Measurements from ENCODE around the gene ZNF862.
"Not testable (repeated sequence)": the region's sequence is repeated elsewhere in the genome, so short reads cannot be mapped to it uniquely, and the experiment has no call there.

Gene ZNF862

GRCh38 chr7:149887311-149887710 lies 49.1 kb downstream of the ZNF862 start:
- TF ChIP-seq PPARA (CRISPR knock-in tag; IDR thresholded peaks at IDR 0.05; ENCODE audit: borderline replicate concordance) (no peak), BACH2 (CRISPR knock-in tag; IDR thresholded peaks at IDR 0.05; ENCODE audit: borderline replicate concordance) (no peak), ESRRG (CRISPR knock-in tag; IDR thresholded peaks at IDR 0.05) (no peak), ZC3H10 (CRISPR knock-in tag; IDR thresholded peaks at IDR 0.05) (no peak), TSHZ2 (CRISPR knock-in tag; IDR thresholded peaks at IDR 0.05) (no peak), ARNTL (CRISPR knock-in tag; IDR thresholded peaks at IDR 0.05; ENCODE audit: borderline replicate concordance, low read depth) (no peak), TOX (CRISPR knock-in tag; IDR thresholded peaks at IDR 0.05; ENCODE audit: borderline replicate concordance) (no peak), ZNF8 (CRISPR knock-in tag; IDR thresholded peaks at IDR 0.05) (no peak), GLIS3 (CRISPR knock-in tag; IDR thresholded peaks at IDR 0.05) (no peak), TCF4 (CRISPR knock-in tag; IDR thresholded peaks at IDR 0.05; ENCODE audit: borderline replicate concordance) (no peak), CREB5 (CRISPR knock-in tag; IDR thresholded peaks at IDR 0.05; ENCODE audit: low read depth) (no peak), ZFP30 (CRISPR knock-in tag; IDR thresholded peaks at IDR 0.05) (no peak), SNAI2 (CRISPR knock-in tag; IDR thresholded peaks at IDR 0.05) (no peak), ZFP3 (CRISPR knock-in tag; IDR thresholded peaks at IDR 0.05) (no peak), ZNF565 (CRISPR knock-in tag; conservative IDR thresholded peaks at IDR 0.05; ENCODE audit: low read depth) (no peak), ISL1 (CRISPR knock-in tag; IDR thresholded peaks at IDR 0.05) (no peak), ZNF70 (CRISPR knock-in tag; IDR thresholded peaks at IDR 0.05) (no peak), POU6F1 (CRISPR knock-in tag; IDR thresholded peaks at IDR 0.05; ENCODE audit: borderline replicate concordance, low read depth) (no peak), CSDC2 (CRISPR knock-in tag; IDR thresholded peaks at IDR 0.05) (no peak)
- no peak for ATAC-seq

- ATAC-seq = not testable (repeated sequence)
Measured at GRCh38 chr7:149890715-149891114, 52.5 kb downstream of the ZNF862 start.

- ATAC-seq = not testable (repeated sequence)
Measured at GRCh38 chr7:149894957-149895356, 56.8 kb downstream of the ZNF862 start.

GRCh38 chr7:149907776-149908376 lies 69.7 kb downstream of the ZNF862 start:
- ATAC-seq = peak; percentile 51

- not testable (repeated sequence) for ATAC-seq
Measured at GRCh38 chr7:149910219-149910618, 72.0 kb downstream of the ZNF862 start.

GRCh38 chr7:149912126-149912525 lies 74.0 kb downstream of the ZNF862 start:
- peak; percentile 53; the same call in 2 of the 3 replicates for ATAC-seq

Measured in SK-N-SH treated with all-trans-retinoic acid at 6 μM for 48 hours (cell line).